Activated T-cell treated with anti-CD3 and anti-CD28 coated beads, Interleukin-2, amount 50 U/mL, for 4 hours (primary cell): ENCODE results near the gene PPP1R3F. TPM values are rescaled to one million over a fixed set of nuclear protein-coding genes. Genes with fewer than 3 reads are reported as not detected.

ENCODE experiments used
- total RNA-seq, 3 donors: library from RNA; stranded (reverse); gene quantifications; one replicate each; pipeline ENCODE4 v1.2.1, GENCODE V29; 2021

PPP1R3F gene
- total RNA-seq, 3 donors from 2014 or later: 2.4 to 3.4 (median 3.1) TPM

Other genes with a start within 250 kb of the PPP1R3F start
- 10 to 100 TPM; 22.8 to 28.8 (median 23.4) TPM for gene TFE3, start 226.4 kb upstream of the PPP1R3F start, total RNA-seq
- 1 to 10 TPM; 3.3 to 4.2 (median 4.0) TPM for gene CCDC120, start 210.8 kb upstream of the PPP1R3F start, total RNA-seq
- gene PRAF2, start 195.8 kb upstream of the PPP1R3F start, total RNA-seq: 10 to 100 TPM; 10.5 to 12.7 (median 11.4) TPM
- gene WDR45, start 189.9 kb upstream of the PPP1R3F start, total RNA-seq: 10 to 100 TPM; 31.0 to 37.9 (median 36.5) TPM
- 10 to 100 TPM; 21.2 to 28.4 (median 24.6) TPM for gene GPKOW, start 146.1 kb upstream of the PPP1R3F start, total RNA-seq
- gene MAGIX, start 107.0 kb upstream of the PPP1R3F start, total RNA-seq: 1 to 10 TPM in 1 of 3 donors, under 1 TPM in 2; 0.81 to 1.6 (median 0.84) TPM
- 100 to 1,000 TPM; 111 to 134 (median 126) TPM for gene PLP2, start 97.9 kb upstream of the PPP1R3F start, total RNA-seq
- gene PRICKLE3, start 83.4 kb upstream of the PPP1R3F start, total RNA-seq: 10 to 100 TPM in 2 of 3 donors, 1 to 10 TPM in 1; 9.2 to 11.7 (median 10.3) TPM
- 1 to 10 TPM; 3.1 to 5.3 (median 3.8) TPM for gene SYP, start 69.6 kb upstream of the PPP1R3F start, total RNA-seq
- under 1 TPM in 2 of 3 donors, not detected in 1; 0.13 to 0.19 TPM for gene CACNA1F, start 36.5 kb upstream of the PPP1R3F start, total RNA-seq
- gene CCDC22, start 34.3 kb upstream of the PPP1R3F start, total RNA-seq: 10 to 100 TPM; 22.7 to 23.4 (median 22.8) TPM
- 10 to 100 TPM; 14.7 to 18.5 (median 16.1) TPM for gene FOXP3, start 5.1 kb upstream of the PPP1R3F start, total RNA-seq
- not detected for gene GAGE10, start 33.9 kb downstream of the PPP1R3F start, total RNA-seq
- not detected for gene GAGE12J, start 52.2 kb downstream of the PPP1R3F start, total RNA-seq
- not detected for gene GAGE13, start 61.8 kb downstream of the PPP1R3F start, total RNA-seq